GM10248 (cell line): ENCODE data around the gene ALG3.

Experiments used
- CTCF ChIA-PET: fragments of 300-600 bp; sonication (Branson Sonifier 250); formaldehyde crosslinking; extraction: SDS; loops from one replicate; lab custom pipeline; 2021; ENCODE audit warnings: antibody characterized with exemption; lab: Yijun Ruan, JAX
- POLR2A ChIA-PET: fragments of 350-650 bp; sonication (Branson Sonifier 250); formaldehyde crosslinking; extraction: SDS; loops from one replicate; lab custom pipeline; 2020; ENCODE audit warnings: antibody characterized with exemption; lab: Yijun Ruan, JAX
- DNase-seq: peaks from one replicate; pipeline ENCODE4 v3.0.0; 2012; ENCODE audit errors: extremely low spot score
- TF ChIP-seq, protein P1 (sequence below): IDR thresholded peaks from 2 replicates; pipeline ENCODE4 v1.5.1; 2012; ENCODE audit warnings: mild to moderate bottlenecking, low read depth; ENCODE audit errors: extremely low read depth, missing control alignments, control extremely low read depth

ALG3 gene

DNA sequence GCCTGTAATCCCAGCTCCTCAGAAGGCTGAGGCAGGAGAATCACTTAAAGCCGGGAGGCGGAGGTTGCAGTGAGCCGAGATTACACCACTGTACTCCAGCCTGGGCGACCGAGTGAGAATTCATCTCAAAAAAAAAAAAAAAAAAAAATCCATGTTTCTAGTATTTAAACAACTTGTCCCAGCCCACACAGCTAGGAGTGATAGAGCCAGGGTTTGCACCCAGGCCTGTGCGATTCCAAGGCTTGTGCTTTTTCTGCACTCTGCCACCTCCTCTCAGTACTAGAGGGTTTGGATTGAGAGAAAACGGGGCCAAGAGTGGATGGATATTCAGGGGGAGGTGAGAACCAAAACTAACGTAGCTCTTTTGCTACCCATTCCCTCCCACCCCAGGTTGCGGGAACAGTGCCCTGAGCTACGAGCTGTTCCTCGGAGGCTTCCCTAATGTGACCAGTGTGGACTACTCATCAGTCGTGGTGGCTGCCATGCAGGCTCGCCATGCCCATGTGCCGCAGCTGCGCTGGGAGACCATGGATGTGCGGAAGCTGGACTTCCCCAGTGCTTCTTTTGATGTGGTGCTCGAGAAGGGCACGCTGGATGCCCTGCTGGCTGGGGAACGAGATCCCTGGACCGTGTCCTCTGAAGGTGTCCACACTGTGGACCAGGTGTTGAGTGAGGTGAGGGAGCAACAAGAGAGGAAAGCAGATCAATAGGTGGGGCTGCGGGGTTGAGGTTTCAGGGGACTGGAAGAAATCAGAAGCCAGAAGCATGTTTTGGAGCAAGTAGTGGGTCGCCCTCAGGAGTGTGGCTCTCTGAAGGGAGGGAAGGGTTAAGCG lies 8.5 kb upstream of the ALG3 start:
- ChIA-PET CTCF (interaction anchor here (1.0 to 2.1 kb wide), 4 partner anchors 7 to 30 kb away, joined by 3 to 7 read pairs (median 5); partner anchors contain the start of gene EEF1AKMT4), POLR2A (no interaction called here)
- no peak for DNase-seq
- TF ChIP-seq, protein P1, sequence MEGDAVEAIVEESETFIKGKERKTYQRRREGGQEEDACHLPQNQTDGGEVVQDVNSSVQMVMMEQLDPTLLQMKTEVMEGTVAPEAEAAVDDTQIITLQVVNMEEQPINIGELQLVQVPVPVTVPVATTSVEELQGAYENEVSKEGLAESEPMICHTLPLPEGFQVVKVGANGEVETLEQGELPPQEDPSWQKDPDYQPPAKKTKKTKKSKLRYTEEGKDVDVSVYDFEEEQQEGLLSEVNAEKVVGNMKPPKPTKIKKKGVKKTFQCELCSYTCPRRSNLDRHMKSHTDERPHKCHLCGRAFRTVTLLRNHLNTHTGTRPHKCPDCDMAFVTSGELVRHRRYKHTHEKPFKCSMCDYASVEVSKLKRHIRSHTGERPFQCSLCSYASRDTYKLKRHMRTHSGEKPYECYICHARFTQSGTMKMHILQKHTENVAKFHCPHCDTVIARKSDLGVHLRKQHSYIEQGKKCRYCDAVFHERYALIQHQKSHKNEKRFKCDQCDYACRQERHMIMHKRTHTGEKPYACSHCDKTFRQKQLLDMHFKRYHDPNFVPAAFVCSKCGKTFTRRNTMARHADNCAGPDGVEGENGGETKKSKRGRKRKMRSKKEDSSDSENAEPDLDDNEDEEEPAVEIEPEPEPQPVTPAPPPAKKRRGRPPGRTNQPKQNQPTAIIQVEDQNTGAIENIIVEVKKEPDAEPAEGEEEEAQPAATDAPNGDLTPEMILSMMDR, result no peak

DNA sequence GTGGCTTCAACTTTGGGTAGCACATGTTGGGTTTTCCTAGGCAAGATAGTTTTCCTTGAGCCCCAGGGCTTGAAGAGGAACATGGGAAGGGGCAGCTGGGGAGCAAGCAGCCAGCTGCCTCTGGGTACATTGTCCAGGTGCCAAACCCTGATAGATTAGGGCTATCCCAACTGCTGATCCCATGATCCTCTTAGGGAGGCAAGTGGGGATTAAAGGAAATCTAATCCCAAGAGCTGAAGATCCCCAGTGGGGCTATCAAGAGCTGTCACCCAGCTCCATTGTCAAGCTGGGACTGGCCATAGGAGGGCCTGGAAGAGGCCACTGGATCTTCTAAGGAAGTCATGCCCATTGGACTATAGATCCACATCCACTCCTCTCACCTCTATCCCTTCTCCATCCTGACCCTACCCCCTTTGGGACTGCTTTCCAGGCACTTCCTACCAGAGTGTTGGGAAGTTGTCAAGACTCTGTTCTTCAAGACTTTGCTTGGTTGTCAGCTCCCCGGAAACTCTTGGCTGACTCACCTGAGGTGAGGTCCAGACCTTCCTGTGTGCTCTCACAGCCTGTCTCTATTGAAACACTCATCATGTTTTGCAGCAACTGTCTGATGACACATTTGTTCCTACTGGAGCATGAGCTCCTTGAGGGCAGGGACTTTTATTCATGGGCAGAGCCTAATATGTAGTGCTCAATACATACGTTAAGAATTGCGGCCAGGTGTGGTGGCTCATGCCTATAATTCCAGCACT lies 6.7 kb upstream of the ALG3 start:
- POLR2A ChIA-PET, result no interaction called here

DNA sequence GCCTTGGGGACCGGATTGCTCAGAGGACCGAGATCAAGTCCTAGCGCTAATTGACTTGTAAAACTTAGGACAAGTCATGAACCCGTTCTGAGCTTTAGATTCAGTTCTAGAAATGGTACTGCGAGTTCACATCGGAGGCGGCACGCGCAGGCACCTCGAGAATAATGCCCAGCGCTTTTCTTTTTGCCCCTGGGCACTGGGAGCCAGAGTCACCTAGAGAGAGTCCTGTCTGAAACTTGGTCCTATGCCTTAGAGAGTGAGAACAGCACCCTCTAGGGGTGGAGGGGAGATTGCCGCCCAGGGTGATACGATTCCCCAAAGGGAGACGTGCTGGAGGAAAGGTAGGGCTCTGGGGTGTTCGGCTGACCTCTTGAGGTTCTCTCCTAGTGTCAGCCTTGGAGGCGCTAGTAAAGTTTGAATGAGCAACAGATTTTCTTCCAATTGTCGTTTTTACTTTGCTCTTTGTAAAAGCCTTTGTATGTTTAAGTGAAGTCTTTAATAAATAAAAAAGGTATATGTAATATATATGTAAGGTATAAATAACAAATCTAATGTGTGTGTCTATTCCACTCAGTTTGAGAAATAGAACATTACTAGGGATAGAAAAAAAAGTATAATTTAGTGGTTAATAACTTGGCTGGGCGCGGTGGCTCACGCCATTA lies 1.5 kb upstream of the ALG3 start:
- TF ChIP-seq, protein P1, result peak; percentile 95
- ChIA-PET CTCF (interaction anchor here (0.6 to 7.1 kb wide), 35 partner anchors 8 to 366 kb away, joined by 3 to 70 read pairs (median 3); partner anchors contain the start of genes CAMK2N2, PARL and VWA5B2), POLR2A (no interaction called here)
- peak; percentile 91 for DNase-seq

More for the DNA sequence above, 6.7 kb upstream of the ALG3 start:
- CTCF ChIA-PET, result interaction anchor here (1.0 to 7.1 kb wide), 5 partner anchors 28 to 360 kb away, joined by 3 to 70 read pairs (median 5); partner anchors contain the start of gene VWA5B2
- TF ChIP-seq, protein P1, result no peak
- DNase-seq, result no peak

DNA sequence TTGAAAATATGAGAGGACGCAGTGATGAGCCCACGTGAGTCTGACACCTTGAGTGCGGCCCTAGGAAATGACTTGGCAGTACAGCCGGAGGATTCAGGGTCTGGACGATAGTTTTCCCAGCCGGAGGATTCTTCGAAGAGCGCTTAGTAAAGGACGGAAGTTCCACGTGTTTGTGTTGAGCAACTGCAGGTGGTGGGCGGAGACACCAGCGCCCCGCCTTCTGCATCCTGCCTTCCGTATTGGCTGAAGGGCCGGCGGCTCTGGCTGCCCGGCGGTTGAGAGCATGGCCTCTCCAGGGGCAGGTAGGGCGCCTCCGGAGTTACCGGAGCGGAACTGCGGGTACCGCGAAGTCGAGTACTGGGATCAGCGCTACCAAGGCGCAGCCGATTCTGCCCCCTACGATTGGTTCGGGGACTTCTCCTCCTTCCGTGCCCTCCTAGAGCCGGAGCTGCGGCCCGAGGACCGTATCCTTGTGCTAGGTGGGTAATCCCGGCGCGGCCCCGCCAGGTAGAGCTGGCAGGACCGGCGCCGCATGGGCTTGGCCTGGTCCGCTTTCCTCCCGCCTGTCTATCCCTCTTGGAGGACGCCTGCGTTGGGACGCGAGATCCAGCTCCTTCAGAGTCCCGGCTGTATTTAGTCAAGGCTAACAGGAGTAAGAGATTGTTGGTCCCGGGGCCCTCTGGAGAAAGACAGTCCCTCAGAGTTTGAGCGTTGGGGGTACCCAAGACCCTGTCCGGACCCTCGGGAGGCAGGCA lies 827 bp upstream of the ALG3 start, which contains the start of gene EEF1AKMT4:
TSS of gene EEF1AKMT4 (plus strand) at position 261 of the 755 bp plus-strand sequence. CDS start at position 284, 23 bp downstream.
- DNase-seq, result peak; percentile 95
- POLR2A ChIA-PET, result no interaction called here
- TF ChIP-seq, protein P1, result no peak
- CTCF ChIA-PET, result interaction anchor here (0.6 to 7.1 kb wide), 36 partner anchors 9 to 365 kb away, joined by 3 to 70 read pairs (median 3); partner anchors contain the start of genes PARL and VWA5B2

DNA sequence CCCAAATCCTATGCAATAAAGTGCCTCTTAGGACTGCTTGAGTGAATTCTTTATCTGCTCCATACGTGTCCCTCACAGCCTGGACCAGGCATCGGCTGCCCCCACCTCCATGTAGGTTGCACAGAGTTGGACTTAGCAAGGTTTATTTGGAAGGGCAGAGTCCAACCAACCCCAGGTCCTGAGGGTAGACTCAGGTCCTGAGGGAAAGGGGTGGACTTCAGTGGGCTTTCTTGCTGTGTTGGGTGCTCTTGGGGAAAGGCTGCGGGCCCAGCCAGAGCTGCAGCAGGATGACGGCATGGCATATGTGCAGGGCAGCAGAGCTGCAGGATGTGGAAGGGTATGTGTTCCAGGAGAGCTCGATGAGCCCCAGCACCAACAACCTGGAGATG lies 6.5 kb downstream of the ALG3 start:
- no peak for DNase-seq
- CTCF ChIA-PET, result interaction anchor here (1.2 to 7.8 kb wide), 10 partner anchors 10 to 346 kb away, joined by 3 to 98 read pairs (median 4); partner anchors contain the start of gene VWA5B2
- POLR2A ChIA-PET, result no interaction called here

More for the DNA sequence above, 6.5 kb downstream of the ALG3 start:
- TF ChIP-seq, protein P1, result no peak
